GM12801 (cell line): Measurements from ENCODE around the gene CASP5.

Source experiments
- TF ChIP-seq, protein P1 (sequence below): IDR thresholded peaks from one replicate; pipeline ENCODE4 v1.5.1; 2011; ENCODE audit warnings: control low read depth; ENCODE audit not compliant: insufficient read length; ENCODE audit errors: extremely low read depth

Gene CASP5

DNA sequence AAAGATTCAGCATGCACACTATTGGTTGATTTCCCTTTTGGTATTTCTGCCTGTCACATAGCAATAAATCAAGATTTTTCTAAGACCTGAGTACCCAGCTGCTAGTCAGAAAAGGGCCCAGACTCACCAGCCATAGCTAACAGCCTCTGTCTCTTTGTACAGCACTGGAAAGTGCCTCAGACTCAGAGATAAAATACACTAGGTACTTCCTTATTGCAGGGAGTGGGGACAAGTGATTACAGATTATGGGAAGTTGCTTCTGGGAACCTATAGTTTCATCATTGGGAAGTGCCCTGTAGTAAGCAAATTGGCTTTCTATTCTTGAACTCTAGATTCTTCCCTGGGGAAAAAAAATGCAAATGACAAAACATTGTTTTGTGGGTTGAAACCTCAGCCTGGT lies at the start of gene CASP5:
CASP5 (minus strand) TSS at position 166 of the 400 bp plus-strand sequence; CDS start at position 134, 32 bp downstream.
- TF ChIP-seq, protein P1, sequence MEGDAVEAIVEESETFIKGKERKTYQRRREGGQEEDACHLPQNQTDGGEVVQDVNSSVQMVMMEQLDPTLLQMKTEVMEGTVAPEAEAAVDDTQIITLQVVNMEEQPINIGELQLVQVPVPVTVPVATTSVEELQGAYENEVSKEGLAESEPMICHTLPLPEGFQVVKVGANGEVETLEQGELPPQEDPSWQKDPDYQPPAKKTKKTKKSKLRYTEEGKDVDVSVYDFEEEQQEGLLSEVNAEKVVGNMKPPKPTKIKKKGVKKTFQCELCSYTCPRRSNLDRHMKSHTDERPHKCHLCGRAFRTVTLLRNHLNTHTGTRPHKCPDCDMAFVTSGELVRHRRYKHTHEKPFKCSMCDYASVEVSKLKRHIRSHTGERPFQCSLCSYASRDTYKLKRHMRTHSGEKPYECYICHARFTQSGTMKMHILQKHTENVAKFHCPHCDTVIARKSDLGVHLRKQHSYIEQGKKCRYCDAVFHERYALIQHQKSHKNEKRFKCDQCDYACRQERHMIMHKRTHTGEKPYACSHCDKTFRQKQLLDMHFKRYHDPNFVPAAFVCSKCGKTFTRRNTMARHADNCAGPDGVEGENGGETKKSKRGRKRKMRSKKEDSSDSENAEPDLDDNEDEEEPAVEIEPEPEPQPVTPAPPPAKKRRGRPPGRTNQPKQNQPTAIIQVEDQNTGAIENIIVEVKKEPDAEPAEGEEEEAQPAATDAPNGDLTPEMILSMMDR = no peak

DNA sequence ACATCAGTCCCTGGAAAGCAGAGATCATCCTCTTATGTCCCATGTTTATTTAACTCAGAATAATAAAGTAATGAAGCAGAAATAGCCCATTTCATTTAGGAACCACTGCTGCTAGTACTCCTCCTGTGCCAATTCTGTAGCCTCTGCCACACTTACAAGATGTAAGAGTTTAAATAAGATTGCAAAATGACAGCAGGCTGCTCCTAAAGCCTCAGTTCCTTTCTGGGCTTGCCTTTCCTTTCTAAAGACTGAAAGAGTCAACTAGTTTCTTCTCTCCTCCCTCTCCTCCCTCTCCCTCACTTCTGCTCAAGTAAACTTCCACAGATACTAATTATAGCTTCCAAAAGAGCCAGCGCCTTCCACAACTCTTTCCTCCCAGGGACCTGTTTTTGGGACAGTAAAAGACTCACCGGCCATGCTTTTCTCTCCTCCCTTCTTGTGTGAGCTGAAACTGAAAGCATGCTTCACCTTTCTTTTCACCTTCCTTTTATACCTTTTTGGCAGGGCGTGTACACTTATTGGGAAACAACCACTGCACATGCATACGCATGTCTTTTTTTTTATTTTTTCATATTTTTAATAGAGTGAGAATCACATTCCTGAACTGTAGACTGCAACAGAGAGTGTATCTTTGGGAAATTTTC lies 48.2 kb upstream of the CASP5 start:
- TF ChIP-seq, protein P1 = no peak

DNA sequence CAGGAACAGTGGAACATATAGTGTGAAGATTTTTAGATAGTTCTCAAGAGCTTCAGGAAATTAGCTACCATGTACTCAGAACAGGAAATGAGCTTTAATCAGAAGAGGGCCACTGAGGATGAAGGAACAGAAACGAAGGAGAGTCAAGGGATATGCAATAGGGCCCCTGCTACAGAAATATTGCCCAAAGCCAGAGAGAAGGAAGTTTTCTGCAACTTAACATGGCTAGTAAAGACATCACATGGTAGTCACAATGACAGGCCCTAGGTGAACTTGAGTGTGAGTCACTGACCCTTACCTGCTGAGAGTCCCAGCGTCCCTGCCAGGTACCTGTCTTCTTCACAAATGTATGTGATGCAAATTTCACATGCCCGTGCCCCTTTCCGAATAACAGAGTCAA lies 47.3 kb upstream of the CASP5 start:
- TF ChIP-seq, protein P1 = no peak

DNA sequence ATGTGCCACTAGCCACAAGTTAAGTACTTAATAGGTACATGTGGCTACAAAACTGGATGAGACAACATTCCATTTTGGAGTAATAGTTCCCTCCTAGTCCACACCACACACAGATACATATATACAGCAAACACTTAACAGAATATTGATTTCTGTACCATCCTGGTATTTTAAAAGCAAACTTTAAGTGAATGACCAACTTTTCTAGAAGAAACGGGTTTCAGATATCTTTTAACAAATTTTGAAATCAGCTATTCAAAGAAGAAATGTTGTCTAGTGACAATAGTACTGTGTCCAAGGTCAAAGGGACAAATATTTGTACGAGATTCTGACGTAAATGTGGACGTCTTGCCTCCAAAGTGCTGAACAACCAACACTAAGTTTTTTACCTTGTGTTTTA lies 34.5 kb upstream of the CASP5 start:
- TF ChIP-seq, protein P1 = no peak

DNA sequence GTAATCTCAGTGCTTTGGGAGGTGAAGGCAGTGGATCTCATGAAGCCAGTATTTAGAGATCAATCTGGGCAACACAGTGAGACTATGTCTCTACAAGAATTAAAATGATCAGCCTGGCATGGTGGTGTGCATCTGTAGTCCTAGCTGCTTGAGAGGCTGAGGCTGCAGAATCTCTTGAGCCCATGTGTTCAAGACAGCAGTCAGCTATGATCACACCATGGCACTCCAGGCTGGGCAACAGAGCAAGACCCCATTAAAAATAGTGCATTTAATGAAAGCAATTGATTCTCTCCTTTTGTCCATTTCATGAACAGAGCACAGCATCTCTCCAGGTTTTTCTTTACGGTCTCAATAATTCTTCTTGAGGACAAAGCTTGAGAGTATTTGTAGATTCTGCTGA lies 33.5 kb upstream of the CASP5 start:
- TF ChIP-seq, protein P1 = no peak

DNA sequence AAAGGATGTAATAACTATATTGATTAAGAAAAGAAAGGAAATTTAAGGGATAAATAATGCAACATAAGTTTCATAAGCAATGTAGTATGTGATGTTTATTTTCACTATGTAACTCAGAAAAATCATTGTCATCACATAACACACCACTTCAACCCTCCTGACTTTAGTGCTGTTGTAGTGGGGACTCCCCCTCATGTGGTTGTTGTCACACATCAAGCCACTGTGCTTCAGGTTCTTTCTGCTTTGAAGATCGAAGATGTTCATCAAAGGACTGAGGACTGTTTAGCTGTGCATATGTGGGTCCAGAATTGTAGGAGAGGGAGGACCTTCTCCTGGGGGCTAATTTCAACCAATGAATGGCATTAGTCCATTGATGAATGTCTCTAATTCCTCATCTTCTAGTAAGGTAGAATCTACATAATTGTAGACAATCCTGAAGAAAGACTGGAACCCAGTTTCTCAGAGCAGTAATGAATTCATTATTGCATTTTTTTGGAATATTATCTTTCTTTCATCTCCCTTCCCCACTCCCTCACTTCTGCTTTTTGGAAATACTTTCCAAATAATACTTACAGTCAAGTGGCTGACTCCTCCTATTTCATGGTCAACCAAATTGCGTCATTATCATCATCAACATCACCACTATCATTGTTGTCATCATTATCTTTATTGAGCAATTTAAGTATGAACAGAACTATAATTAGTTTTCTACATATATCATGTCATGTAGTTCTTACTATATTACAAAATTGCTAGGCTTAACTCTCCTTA lies 31.9 kb upstream of the CASP5 start:
- TF ChIP-seq, protein P1 = no peak

DNA sequence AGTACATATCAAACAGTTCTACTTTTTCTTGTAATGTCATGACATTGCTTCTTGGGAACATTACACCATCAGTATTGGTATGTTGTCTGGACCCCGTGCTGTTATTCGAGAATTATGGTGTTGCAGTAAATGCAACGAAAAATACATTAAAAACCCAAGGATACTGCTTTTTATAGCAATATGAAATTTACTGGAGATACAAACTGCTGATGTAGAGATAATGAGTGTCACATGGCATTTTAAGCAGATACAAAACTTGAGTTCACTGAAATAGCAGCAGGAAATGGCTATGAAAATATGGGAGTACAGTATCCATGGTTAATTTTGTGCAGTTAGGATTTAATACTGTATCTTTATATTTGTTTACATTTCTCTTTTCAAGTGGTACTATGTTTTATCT lies 29.5 kb upstream of the CASP5 start:
- TF ChIP-seq, protein P1 = no peak
